K562 (cell line): ENCODE measurements around the gene CRADD. TPM values are rescaled to one million over a fixed set of nuclear protein-coding genes. Genes with fewer than 3 reads are reported as not detected.
A peak's percentile ranks its signal among the peaks of the same experiment; 100 is the strongest.

Experiments used
- ARID1B ChIP-seq: fragments of 450-650 bp; IDR thresholded peaks from 2 replicates; pipeline ENCODE4 v1.6.1; 2016; ENCODE audit warnings: antibody characterized with exemption, mild to moderate bottlenecking, inconsistent platforms
- ATF7 ChIP-seq: fragments of 450-650 bp; IDR thresholded peaks from 2 replicates; pipeline ENCODE4 v1.7.1; 2014; ENCODE audit warnings: mild to moderate bottlenecking, moderate library complexity
- C11orf30 ChIP-seq: fragments of 450-650 bp; IDR thresholded peaks from 2 replicates; pipeline ENCODE4 v1.6.1; 2016; ENCODE audit warnings: low read depth, mild to moderate bottlenecking
- CEBPB ChIP-seq: fragments of 450-650 bp; IDR thresholded peaks from 2 replicates; pipeline ENCODE4 v1.6.1; 2016; ENCODE audit warnings: missing genetic modification characterization, missing compliant biosample characterization
- DPF2 ChIP-seq: fragments of 450-650 bp; IDR thresholded peaks from 2 replicates; pipeline ENCODE4 v1.6.1; 2016
- EHMT2 ChIP-seq: fragments of 450-650 bp; IDR thresholded peaks from 2 replicates; pipeline ENCODE4 v1.6.1; 2018; ENCODE audit warnings: antibody characterized with exemption
- FOSL1 ChIP-seq: fragments of 200-800 bp; sonication (Bioruptor generic); conservative IDR thresholded peaks from 2 replicates; pipeline ENCODE4 v1.6.1; 2016; ENCODE audit warnings: missing genetic modification characterization, missing compliant biosample characterization
- FOXA3 ChIP-seq, 2 experiments: fragments of 450-650 bp in 1 of 2; sonication (generic) in 1 of 2; formaldehyde crosslinking; IDR thresholded peaks in 1 of 2; conservative IDR thresholded peaks in 1 of 2; 2 replicates each; pipeline versions ENCODE4 v1.4.0 to v1.8.0; 2020 to 2022; ENCODE audit warnings: mild to moderate bottlenecking in 2 of 2, missing genetic modification reagents in 1 of 2
- GTF2E2 ChIP-seq: fragments of 200-800 bp; sonication (Bioruptor generic); IDR thresholded peaks from 2 replicates; pipeline ENCODE4 v1.6.1; 2016; ENCODE audit warnings: missing genetic modification characterization, missing compliant biosample characterization
- JUN ChIP-seq, 2 experiments: sonication (generic) in 1 of 2; formaldehyde crosslinking in 1 of 2; IDR thresholded peaks; 2 replicates each; pipeline versions ENCODE4 v1.6.1 to v1.8.0; 2012 to 2022; ENCODE audit warnings: borderline replicate concordance in 2 of 2, mild to moderate bottlenecking in 2 of 2, improper control_type of control experiment in 1 of 2, low read depth in 1 of 2, low read length in 1 of 2, missing genetic modification reagents in 1 of 2
- JUND ChIP-seq, 2 experiments: IDR thresholded peaks; 2 replicates in 1 of 2; 3 replicates in 1 of 2; pipeline ENCODE4 v1.6.1; 2011; ENCODE audit warnings: borderline replicate concordance in 2 of 2, low read depth in 2 of 2, low read length in 2 of 2, improper control_type of control experiment in 1 of 2, missing biosample characterization in 1 of 2, missing genetic modification characterization in 1 of 2, missing genetic modification reagents in 1 of 2
- MEIS2 ChIP-seq: fragments of 450-650 bp; IDR thresholded peaks from 2 replicates; pipeline ENCODE4 v1.6.1; 2014; ENCODE audit warnings: mild to moderate bottlenecking; ENCODE audit not compliant: partially characterized antibody
- MTF1 ChIP-seq: fragments of 250-450 bp; sonication (Bioruptor Pico); IDR thresholded peaks from 2 replicates; pipeline ENCODE4 v1.9.0; 2021; ENCODE audit warnings: moderate library complexity, mild to moderate bottlenecking, inconsistent platforms, borderline replicate concordance
- NFIC ChIP-seq: fragments of 450-650 bp; IDR thresholded peaks from 2 replicates; pipeline ENCODE4 v1.6.1; 2017; ENCODE audit warnings: mild to moderate bottlenecking, inconsistent platforms
- NR2C2 ChIP-seq, 2 experiments: fragments of 200-800 bp in 1 of 2; sonication (Bioruptor generic) in 1 of 2; sonication (generic) in 1 of 2; formaldehyde crosslinking in 1 of 2; IDR thresholded peaks; 2 replicates each; pipeline versions ENCODE4 v1.6.1 to v1.8.0; 2016 to 2022; ENCODE audit warnings: mild to moderate bottlenecking in 1 of 2, missing compliant biosample characterization in 1 of 2, missing genetic modification characterization in 1 of 2, missing genetic modification reagents in 1 of 2
- POLR2AphosphoS2 ChIP-seq: IDR thresholded peaks from 2 replicates; pipeline ENCODE4 v1.6.1; 2012; ENCODE audit warnings: low read length, improper control_type of control experiment
- SAP30 ChIP-seq: fragments of 200-600 bp; sonication (generic); IDR thresholded peaks from 2 replicates; pipeline ENCODE4 v1.6.1; 2012; ENCODE audit warnings: borderline replicate concordance, low read depth, mild to moderate bottlenecking, moderate library complexity, low read length, control low read depth, inconsistent platforms; ENCODE audit not compliant: insufficient read depth, poor library complexity, severe bottlenecking
- SMARCA4 ChIP-seq: fragments of 450-650 bp; IDR thresholded peaks from 2 replicates; pipeline ENCODE4 v1.6.1; 2016
- XRCC4 ChIP-seq: IDR thresholded peaks from one replicate; pipeline ENCODE4 v1.6.1; 2011; ENCODE audit not compliant: insufficient read depth, insufficient read length; ENCODE audit errors: extremely low read depth
- ZNF717 ChIP-seq: fragments of 250-450 bp; sonication (Bioruptor Pico); IDR thresholded peaks from 2 replicates; pipeline ENCODE4 v1.5.0; 2021
- polyA plus RNA-seq, 8 experiments: library from polyadenylated mRNA; depleted of rRNA in 4 of 8; stranded (reverse) in 5 of 8; unstranded in 3 of 8; fragments of >200 nt; fragmentation: Nextera tagmentation in 2 of 8; fragmentation: Illumina TruSeq in 1 of 8; extraction: Ambion mirVana in 2 of 8; extraction: Trizol in 1 of 8; gene quantifications; 2 replicates each; pipeline versions ENCODE4 v1.2.1 to v1.2.3, GENCODE V29; 2011 to 2014; ENCODE audit warnings: inconsistent platforms in 1 of 8, missing spikeins in 1 of 8
- total RNA-seq, 7 experiments: library from RNA; depleted of rRNA in 6 of 7; stranded (reverse); fragments of >200 nt in 6 of 7; fragmentation: Illumina TruSeq in 2 of 7; extraction: Trizol in 2 of 7; gene quantifications; 2 replicates each; pipeline versions ENCODE4 v1.2.1 to v1.2.3, GENCODE V29; 2011 to 2021; ENCODE audit warnings: low replicate concordance in 1 of 7
- TF ChIP-seq, protein P1 (sequence below): fragments of 200-800 bp; sonication (Bioruptor generic); IDR thresholded peaks from 2 replicates; pipeline ENCODE4 v1.6.1; 2017; ENCODE audit warnings: missing genetic modification characterization, missing compliant biosample characterization
- TF ChIP-seq, protein P2 (sequence below): IDR thresholded peaks from 2 replicates; pipeline ENCODE4 v1.6.1; 2014; ENCODE audit warnings: antibody characterized with exemption
- TF ChIP-seq, protein P3 (sequence below), 2 experiments: IDR thresholded peaks in 1 of 2; conservative IDR thresholded peaks in 1 of 2; 2 replicates each; pipeline ENCODE4 v1.6.1; 2016; ENCODE audit warnings: low read depth in 2 of 2, mild to moderate bottlenecking in 1 of 2, missing compliant biosample characterization in 1 of 2, missing genetic modification characterization in 1 of 2, moderate library complexity in 1 of 2

Gene CRADD
- total and polyA plus RNA-seq, 9 of the 15 experiments (the other 6 are each of a cell fraction or from before 2014, with no cell fraction given), result 20.5 to 41.1 (median 25.9) TPM

DNA sequence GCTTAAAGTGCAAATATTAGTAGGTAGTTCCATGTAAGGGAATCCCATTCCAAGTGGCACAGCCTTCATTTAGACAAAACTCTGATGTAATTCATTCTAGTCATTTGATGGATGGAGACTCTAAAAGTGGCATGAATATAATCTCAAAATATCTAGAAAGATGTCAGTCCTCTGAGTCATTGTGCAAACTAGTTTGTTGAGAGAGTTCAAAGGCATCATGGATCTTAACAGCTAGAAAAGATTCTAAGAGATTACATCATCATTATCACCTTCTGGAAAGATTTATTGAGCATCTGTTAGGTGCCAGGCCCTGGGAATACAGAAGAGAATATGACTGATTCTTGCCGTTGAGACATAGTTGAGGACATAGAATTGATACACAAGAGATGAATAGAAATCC lies 30.7 kb downstream of the CRADD start (continued):
- TF ChIP-seq, protein P1, sequence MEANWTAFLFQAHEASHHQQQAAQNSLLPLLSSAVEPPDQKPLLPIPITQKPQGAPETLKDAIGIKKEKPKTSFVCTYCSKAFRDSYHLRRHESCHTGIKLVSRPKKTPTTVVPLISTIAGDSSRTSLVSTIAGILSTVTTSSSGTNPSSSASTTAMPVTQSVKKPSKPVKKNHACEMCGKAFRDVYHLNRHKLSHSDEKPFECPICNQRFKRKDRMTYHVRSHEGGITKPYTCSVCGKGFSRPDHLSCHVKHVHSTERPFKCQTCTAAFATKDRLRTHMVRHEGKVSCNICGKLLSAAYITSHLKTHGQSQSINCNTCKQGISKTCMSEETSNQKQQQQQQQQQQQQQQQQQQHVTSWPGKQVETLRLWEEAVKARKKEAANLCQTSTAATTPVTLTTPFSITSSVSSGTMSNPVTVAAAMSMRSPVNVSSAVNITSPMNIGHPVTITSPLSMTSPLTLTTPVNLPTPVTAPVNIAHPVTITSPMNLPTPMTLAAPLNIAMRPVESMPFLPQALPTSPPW, result no peak
- peak; percentile 84 for TF ChIP-seq MEIS2
- TF ChIP-seq XRCC4, result no peak
- no peak for TF ChIP-seq ZNF717 (CRISPR knock-in tag)
- TF ChIP-seq C11orf30, result no peak
- TF ChIP-seq POLR2AphosphoS2, result no peak
- no peak for TF ChIP-seq GTF2E2
- TF ChIP-seq MTF1 (CRISPR knock-in tag), result no peak
- TF ChIP-seq, protein P2, sequence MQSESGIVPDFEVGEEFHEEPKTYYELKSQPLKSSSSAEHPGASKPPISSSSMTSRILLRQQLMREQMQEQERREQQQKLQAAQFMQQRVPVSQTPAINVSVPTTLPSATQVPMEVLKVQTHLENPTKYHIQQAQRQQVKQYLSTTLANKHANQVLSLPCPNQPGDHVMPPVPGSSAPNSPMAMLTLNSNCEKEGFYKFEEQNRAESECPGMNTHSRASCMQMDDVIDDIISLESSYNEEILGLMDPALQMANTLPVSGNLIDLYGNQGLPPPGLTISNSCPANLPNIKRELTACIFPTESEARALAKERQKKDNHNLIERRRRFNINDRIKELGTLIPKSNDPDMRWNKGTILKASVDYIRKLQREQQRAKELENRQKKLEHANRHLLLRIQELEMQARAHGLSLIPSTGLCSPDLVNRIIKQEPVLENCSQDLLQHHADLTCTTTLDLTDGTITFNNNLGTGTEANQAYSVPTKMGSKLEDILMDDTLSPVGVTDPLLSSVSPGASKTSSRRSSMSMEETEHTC, result no peak
- 0 out of 2 replicates have a peak, but pooled peaks have one; percentile 25 for TF ChIP-seq ARID1B
- peak; percentile 17; the same call in 1 of the 2 replicates for TF ChIP-seq SMARCA4
- TF ChIP-seq JUN (IDR thresholded peaks at IDR 0.05; ENCODE audit: borderline replicate concordance, low read depth, low read length), result 0 out of 2 replicates have a peak, but pooled peaks have one; percentile 12
- no peak for TF ChIP-seq JUN (CRISPR knock-in tag; IDR thresholded peaks at IDR 0.05; ENCODE audit: borderline replicate concordance)
- no peak; the same call in 1 of the 2 replicates for TF ChIP-seq DPF2
- TF ChIP-seq CEBPB (tag), result peak; percentile 68
- TF ChIP-seq, protein P3, sequence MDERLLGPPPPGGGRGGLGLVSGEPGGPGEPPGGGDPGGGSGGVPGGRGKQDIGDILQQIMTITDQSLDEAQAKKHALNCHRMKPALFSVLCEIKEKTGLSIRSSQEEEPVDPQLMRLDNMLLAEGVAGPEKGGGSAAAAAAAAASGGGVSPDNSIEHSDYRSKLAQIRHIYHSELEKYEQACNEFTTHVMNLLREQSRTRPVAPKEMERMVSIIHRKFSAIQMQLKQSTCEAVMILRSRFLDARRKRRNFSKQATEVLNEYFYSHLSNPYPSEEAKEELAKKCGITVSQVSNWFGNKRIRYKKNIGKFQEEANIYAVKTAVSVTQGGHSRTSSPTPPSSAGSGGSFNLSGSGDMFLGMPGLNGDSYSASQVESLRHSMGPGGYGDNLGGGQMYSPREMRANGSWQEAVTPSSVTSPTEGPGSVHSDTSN (CRISPR knock-in tag; IDR thresholded peaks at IDR 0.05; ENCODE audit: low read depth), result no peak
- TF ChIP-seq, protein P3 (tag; conservative IDR thresholded peaks at IDR 0.05; ENCODE audit: low read depth), result peak; percentile 53
- no peak for TF ChIP-seq NFIC
- TF ChIP-seq SAP30, result no peak
- TF ChIP-seq JUND (IDR thresholded peaks at IDR 0.05; ENCODE audit: borderline replicate concordance, low read depth, low read length), result peak; percentile 69
- TF ChIP-seq JUND (tag; IDR thresholded peaks at IDR 0.05; ENCODE audit: borderline replicate concordance, low read depth, low read length), result peak; percentile 59; the same call in 2 of the 3 replicates
- TF ChIP-seq NR2C2 (CRISPR knock-in tag; IDR thresholded peaks at IDR 0.05), result no peak
- peak; percentile 29; the same call in 1 of the 2 replicates for TF ChIP-seq NR2C2 (tag; IDR thresholded peaks at IDR 0.05)
- peak; percentile 78 for TF ChIP-seq FOSL1 (tag)
- TF ChIP-seq EHMT2, result no peak
- TF ChIP-seq ATF7, result peak; percentile 86
- TF ChIP-seq FOXA3 (CRISPR knock-in tag; conservative IDR thresholded peaks at IDR 0.05 in 1 of 2, IDR thresholded peaks at IDR 0.05 in 1 of 2), result no peak
